ENCODE data around the gene C3orf38. TPM values are rescaled to one million over a fixed set of nuclear protein-coding genes. Genes with fewer than 3 reads are reported as not detected.
A peak's percentile ranks its signal among the peaks of the same experiment; 100 is the strongest.
"Not testable (repeated sequence)": the region's sequence is repeated elsewhere in the genome, so short reads cannot be mapped to it uniquely, and the experiment has no call there.

The C3orf38 gene
- polyA plus RNA-seq, 1 experiment: 22.6 TPM

DNA sequence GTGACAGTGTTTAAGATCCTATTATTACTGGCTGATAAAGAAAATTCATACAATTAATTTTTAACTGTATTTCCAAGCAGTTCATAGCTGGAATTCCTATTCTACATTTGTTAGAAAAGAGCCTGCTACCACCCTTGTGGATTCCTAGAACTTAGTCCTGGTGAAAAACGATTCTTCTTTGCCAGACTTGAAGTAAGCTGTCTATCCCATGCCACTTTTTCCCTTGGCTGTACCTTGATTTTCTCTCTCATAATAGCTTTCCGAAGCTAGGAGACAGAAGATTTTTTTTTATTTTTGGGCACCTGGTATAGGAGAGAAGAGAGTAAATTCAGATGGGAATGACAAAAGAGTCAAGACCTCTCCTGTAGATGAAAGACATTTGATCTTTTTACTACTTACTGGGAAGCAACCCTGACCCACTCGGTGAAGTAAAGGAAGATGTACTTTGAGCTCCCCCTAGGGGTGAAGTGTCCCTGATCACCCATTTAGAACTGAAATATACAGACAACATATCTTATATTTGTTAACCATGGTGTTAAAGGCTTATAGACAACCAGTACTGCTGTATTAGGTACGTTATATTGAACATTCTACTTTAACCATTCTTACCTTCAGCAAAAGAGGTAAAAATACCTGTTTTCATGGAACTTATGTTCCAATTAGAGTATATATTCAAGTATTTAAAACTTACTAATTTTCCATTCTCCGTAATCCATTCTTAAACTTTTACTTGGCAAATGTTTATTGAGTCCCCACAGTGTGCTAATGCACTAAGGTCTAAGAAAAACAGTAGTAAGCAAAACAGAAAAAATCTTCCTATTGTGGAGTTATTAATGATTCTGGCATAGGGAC, 36.2 kb upstream of the C3orf38 start:
- H3K27ac ChIP-seq (ENCODE audit: low read depth, low read length): no peak overlapping the region
- TF ChIP-seq, protein P1, sequence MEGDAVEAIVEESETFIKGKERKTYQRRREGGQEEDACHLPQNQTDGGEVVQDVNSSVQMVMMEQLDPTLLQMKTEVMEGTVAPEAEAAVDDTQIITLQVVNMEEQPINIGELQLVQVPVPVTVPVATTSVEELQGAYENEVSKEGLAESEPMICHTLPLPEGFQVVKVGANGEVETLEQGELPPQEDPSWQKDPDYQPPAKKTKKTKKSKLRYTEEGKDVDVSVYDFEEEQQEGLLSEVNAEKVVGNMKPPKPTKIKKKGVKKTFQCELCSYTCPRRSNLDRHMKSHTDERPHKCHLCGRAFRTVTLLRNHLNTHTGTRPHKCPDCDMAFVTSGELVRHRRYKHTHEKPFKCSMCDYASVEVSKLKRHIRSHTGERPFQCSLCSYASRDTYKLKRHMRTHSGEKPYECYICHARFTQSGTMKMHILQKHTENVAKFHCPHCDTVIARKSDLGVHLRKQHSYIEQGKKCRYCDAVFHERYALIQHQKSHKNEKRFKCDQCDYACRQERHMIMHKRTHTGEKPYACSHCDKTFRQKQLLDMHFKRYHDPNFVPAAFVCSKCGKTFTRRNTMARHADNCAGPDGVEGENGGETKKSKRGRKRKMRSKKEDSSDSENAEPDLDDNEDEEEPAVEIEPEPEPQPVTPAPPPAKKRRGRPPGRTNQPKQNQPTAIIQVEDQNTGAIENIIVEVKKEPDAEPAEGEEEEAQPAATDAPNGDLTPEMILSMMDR (IDR thresholded peaks at IDR 0.05; ENCODE audit: low read depth, low read length): peak; percentile 84
- CTCF ChIA-PET: interaction anchor here (0.6 to 3.6 kb wide), 48 partner anchors 8 to 853 kb away, joined by 3 to 56 read pairs (median 6); partner anchors contain the start of genes CGGBP1 and ZNF654
- no peak overlapping the region for H3K4me3 ChIP-seq (ENCODE audit: low read depth, low read length)
- DNase-seq (ENCODE audit: low read depth, low spot score): peak; percentile 42
- POLR2A ChIA-PET: interaction anchor here (0.8 kb wide), 1 partner anchor 55 kb away, joined by 4 read pairs; no protein-coding TSS in a partner anchor
- H3K9me3 ChIP-seq (ENCODE audit: control insufficient read depth, insufficient read depth, low read length): no peaks in the 10 kb centered on the region
- H3K27me3 ChIP-seq (ENCODE audit: control insufficient read depth, insufficient read depth, low read length): no peaks in the 10 kb centered on the region

DNA sequence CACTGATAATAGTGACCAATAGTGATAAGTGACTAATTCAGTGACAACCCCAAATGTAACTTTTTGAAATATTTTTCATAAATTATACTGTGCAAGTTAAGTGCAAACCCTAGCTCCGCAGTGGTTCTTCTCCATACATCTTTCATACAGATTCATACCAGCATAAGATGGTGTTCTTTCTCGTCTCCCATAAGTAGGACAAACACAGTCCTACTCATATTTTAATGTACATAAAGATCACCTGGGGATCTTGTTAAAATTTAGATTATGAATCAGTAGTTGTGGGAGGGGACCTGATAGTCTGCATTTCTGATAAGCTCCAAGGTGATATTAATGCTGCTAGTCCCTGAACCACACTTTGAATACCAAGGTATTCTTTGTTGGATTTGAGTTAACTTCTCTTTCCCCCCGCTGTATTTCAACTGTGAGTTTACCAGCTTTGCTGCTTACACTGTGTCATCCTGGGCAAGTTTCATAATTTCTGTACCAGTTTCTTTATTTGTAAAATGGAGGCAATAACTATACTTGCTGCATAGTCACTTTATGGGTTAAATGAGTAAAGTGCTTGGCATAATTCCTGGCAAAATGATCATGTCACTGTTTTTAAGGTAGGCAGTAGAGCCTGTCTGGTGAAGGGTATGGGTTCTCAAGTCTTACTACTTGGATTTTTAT, 34.7 kb upstream of the C3orf38 start:
- POLR2A ChIA-PET: no interaction called here
- TF ChIP-seq, protein P1 (IDR thresholded peaks at IDR 0.05; ENCODE audit: low read depth, low read length): no peak

DNA sequence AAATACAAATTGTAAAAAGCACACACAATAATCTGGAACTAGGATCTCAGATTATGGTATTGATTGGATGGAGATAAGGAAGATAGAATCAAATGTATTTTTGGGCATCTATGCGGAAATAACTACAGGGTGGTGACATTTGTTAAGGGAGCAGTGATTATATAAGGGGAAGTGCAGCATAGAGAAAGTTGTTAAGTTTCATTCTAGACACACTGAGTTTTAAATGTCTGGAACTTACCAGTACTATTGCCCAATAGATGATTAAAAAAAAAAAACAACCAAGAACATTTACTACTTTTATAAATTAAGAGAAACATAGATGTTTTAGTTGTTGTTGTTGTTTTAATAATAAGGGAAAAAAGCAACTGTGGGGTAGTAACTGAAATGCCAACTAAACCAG, 32.1 kb upstream of the C3orf38 start:
- Histone ChIP-seq H3K9me3 (ENCODE audit: control insufficient read depth, insufficient read depth, low read length) (no peaks in the 10 kb centered on the region), H3K4me3 (ENCODE audit: low read depth, low read length) (no peak overlapping the region), H3K27ac (ENCODE audit: low read depth, low read length) (no peak overlapping the region), H3K27me3 (ENCODE audit: control insufficient read depth, insufficient read depth, low read length) (no peaks in the 10 kb centered on the region)
- POLR2A ChIA-PET: no interaction called here
- TF ChIP-seq, protein P1 (IDR thresholded peaks at IDR 0.05; ENCODE audit: low read depth, low read length): no peak
- CTCF ChIA-PET: no interaction called here
- DNase-seq (ENCODE audit: low read depth, low spot score): no peak

More for the DNA sequence above, 34.7 kb upstream of the C3orf38 start:
- Histone ChIP-seq H3K27ac (ENCODE audit: low read depth, low read length) (no peak overlapping the region), H3K4me3 (ENCODE audit: low read depth, low read length) (no peak overlapping the region), H3K27me3 (ENCODE audit: control insufficient read depth, insufficient read depth, low read length) (no peaks in the 10 kb centered on the region), H3K9me3 (ENCODE audit: control insufficient read depth, insufficient read depth, low read length) (no peaks in the 10 kb centered on the region)
- CTCF ChIA-PET: interaction anchor here (0.7 to 3.6 kb wide), 7 partner anchors 8 to 1413 kb away, joined by 3 to 56 read pairs (median 3); no protein-coding TSS in a partner anchor
- DNase-seq (ENCODE audit: low read depth, low spot score): no peak

DNA sequence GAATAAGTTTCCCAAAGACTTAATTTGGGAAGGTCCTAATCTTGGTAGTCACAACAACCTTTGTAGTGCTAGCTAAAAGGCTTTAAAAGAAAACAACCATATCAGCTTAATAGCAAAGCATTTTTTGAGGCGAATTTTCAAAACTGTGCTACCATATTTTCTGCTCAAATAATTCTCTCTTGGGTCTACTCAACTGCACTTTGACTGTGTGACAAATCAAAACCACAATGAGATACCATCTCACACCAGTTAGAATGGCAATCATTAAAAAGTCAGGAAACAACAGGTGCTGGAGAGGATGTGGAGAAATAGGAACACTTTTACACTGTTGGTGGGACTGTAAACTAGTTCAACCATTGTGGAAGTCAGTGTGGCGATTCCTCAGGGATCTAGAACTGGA, 31.2 kb upstream of the C3orf38 start:
- H3K27ac ChIP-seq (ENCODE audit: low read depth, low read length); H3K9me3 ChIP-seq (ENCODE audit: control insufficient read depth, insufficient read depth, low read length); DNase-seq (ENCODE audit: low read depth, low spot score); H3K4me3 ChIP-seq (ENCODE audit: low read depth, low read length); CTCF ChIA-PET; H3K27me3 ChIP-seq (ENCODE audit: control insufficient read depth, insufficient read depth, low read length); POLR2A ChIA-PET: not testable (repeated sequence)

DNA sequence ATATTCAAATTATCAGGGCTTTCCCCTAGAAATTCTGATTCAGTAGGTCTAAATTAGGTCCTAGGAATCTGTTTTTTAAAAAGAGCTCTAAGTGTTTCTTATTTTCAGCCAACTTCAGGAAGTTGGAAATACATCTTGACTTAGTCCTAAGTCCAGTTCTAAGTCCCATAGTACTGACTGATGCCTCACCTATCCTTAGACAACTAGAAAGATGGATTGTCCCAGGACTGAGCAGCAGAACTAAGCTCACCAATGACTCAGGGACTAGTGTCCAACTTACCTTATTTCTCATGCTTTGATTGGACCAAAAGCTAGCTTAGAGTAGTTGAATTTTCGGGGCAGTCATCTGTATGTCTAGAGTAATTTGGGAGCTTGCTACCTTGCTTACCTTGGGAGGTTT, 26.2 kb upstream of the C3orf38 start:
- no peak overlapping the region for H3K4me3 ChIP-seq (ENCODE audit: low read depth, low read length)
- H3K9me3 ChIP-seq (ENCODE audit: control insufficient read depth, insufficient read depth, low read length): no peaks in the 10 kb centered on the region
- ChIA-PET CTCF (interaction anchor here (0.6 to 4.5 kb wide), 4 partner anchors 9 to 825 kb away, joined by 3 to 56 read pairs (median 4); no protein-coding TSS in a partner anchor), POLR2A (no interaction called here)
- DNase-seq (ENCODE audit: low read depth, low spot score): no peak
- no peaks in the 10 kb centered on the region for H3K27me3 ChIP-seq (ENCODE audit: control insufficient read depth, insufficient read depth, low read length)
- H3K27ac ChIP-seq (ENCODE audit: low read depth, low read length): no peak overlapping the region
- TF ChIP-seq, protein P1 (IDR thresholded peaks at IDR 0.05; ENCODE audit: low read depth, low read length): no peak

Measured in AG04450 (cell line).